GM12878 (cell line): ENCODE measurements around the gene EGFR.

Source experiments
- BACH1 ChIP-seq: fragments of 450-650 bp; IDR thresholded peaks from 2 replicates; pipeline ENCODE4 v1.6.1; 2017; ENCODE audit warnings: mild to moderate bottlenecking, borderline replicate concordance
- CBFB ChIP-seq: IDR thresholded peaks from 2 replicates; pipeline ENCODE4 v1.6.1; 2016; ENCODE audit warnings: antibody characterized with exemption, low read depth
- CTCF ChIP-seq, 3 experiments: IDR thresholded peaks in 2 of 3; conservative IDR thresholded peaks in 1 of 3; 2 replicates each; pipeline ENCODE4 v1.5.1; 2011; ENCODE audit warnings: low read depth in 3 of 3, low read length in 3 of 3, mild to moderate bottlenecking in 3 of 3, control low read depth in 2 of 3, moderate library complexity in 2 of 3, inconsistent platforms in 1 of 3, mixed read lengths in 1 of 3; ENCODE audit not compliant: control insufficient read depth in 2 of 3, insufficient read depth in 1 of 3; ENCODE audit errors: extremely low read depth in 1 of 3
- ETV6 ChIP-seq, 2 experiments: fragments of 450-650 bp in 1 of 2; IDR thresholded peaks in 1 of 2; conservative IDR thresholded peaks in 1 of 2; 2 replicates each; pipeline ENCODE4 v1.6.1; 2014; ENCODE audit warnings: antibody characterized with exemption in 1 of 2, borderline replicate concordance in 1 of 2, low read depth in 1 of 2, mild to moderate bottlenecking in 1 of 2, moderate library complexity in 1 of 2
- EZH2 ChIP-seq: IDR thresholded peaks from 2 replicates; pipeline ENCODE4 v1.6.1; 2012; ENCODE audit warnings: low read depth, mild to moderate bottlenecking, control low read depth, inconsistent platforms, low read length, borderline replicate concordance; ENCODE audit not compliant: control insufficient read depth
- POLR2A ChIP-seq: IDR thresholded peaks from 2 replicates; pipeline ENCODE4 v1.6.1; 2011; ENCODE audit warnings: low read depth, mild to moderate bottlenecking, low read length
- SIX5 ChIP-seq: IDR thresholded peaks from 2 replicates; pipeline ENCODE4 v1.6.1; 2011; ENCODE audit warnings: mild to moderate bottlenecking, low read depth, low read length, moderate library complexity; ENCODE audit not compliant: severe bottlenecking
- STAT3 ChIP-seq: IDR thresholded peaks from 2 replicates; pipeline ENCODE4 v1.6.1; 2011; ENCODE audit warnings: low read depth, low read length, improper control_type of control experiment
- SUPT20H ChIP-seq: IDR thresholded peaks from 2 replicates; pipeline ENCODE4 v1.6.1; 2011; ENCODE audit warnings: low read depth, mild to moderate bottlenecking, low read length, moderate library complexity, borderline replicate concordance; ENCODE audit not compliant: control insufficient read depth
- ZNF592 ChIP-seq: fragments of 450-650 bp; IDR thresholded peaks from 2 replicates; pipeline ENCODE4 v1.6.1; 2017; ENCODE audit warnings: mild to moderate bottlenecking, moderate library complexity
- ZZZ3 ChIP-seq: IDR thresholded peaks from 2 replicates; pipeline ENCODE4 v1.6.1; 2011; ENCODE audit warnings: low read depth; ENCODE audit not compliant: control insufficient read depth, insufficient read length

GRCh38 chr7:55172161-55172560 is 153.3 kb downstream of the EGFR start:
- TF ChIP-seq CTCF (IDR thresholded peaks at IDR 0.05 in 2 of 3, conservative IDR thresholded peaks at IDR 0.05 in 1 of 3; ENCODE audit: control insufficient read depth in 2 of 3, extremely low read depth in 1 of 3, insufficient read depth in 1 of 3, low read depth in 3 of 3, low read length in 3 of 3) (no peak), POLR2A (no peak), SIX5 (no peak), STAT3 (no peak), CBFB (no peak), ETV6 (conservative IDR thresholded peaks at IDR 0.05 in 1 of 2, IDR thresholded peaks at IDR 0.05 in 1 of 2; ENCODE audit: borderline replicate concordance in 1 of 2, low read depth in 1 of 2) (no peak), ZZZ3 (no peak), EZH2 (no peak), ZNF592 (no peak), SUPT20H (no peak), BACH1 (no peak)
